Inferior parietal cortex (tissue), 1 donor: ENCODE data around the gene PRRG2.
"Not testable (repeated sequence)": the region's sequence is repeated elsewhere in the genome, so short reads cannot be mapped to it uniquely, and the experiment has no call there.

ENCODE experiments used
- DNase-seq: peaks from one replicate; pipeline ENCODE4 v3.0.0-alpha.2; 2016; ENCODE audit errors: extremely low spot score

Gene PRRG2

DNA sequence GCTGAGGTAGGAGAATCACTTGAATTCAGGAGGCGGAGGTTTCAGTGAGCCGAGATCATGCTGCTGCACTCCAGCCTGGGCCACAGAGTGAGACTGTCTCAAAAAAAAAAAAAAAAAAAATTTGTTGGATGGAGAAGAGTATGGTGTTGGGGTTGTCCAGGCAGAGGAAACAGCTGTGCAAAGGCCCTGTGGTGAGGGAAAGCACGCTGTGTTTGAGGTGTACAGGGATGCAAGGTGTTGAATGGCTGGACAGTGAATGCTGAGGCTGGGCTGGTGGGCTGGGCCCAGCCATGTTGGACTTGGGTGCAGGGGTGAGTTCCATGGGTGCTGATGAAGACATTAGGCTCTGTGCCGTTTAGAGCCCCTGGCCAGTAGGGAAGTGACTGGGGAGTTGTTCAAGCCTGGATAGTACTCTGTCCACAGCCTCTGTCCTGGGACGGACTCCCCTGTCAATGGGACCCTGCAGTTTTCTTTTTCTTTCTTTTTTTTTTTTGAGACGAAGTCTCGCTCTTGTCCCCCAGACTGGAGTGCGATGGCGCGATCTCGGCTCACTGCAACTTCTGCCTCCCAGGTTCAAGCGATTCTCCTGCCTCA, 28.5 kb downstream of the PRRG2 start:
- no peak for DNase-seq

DNA sequence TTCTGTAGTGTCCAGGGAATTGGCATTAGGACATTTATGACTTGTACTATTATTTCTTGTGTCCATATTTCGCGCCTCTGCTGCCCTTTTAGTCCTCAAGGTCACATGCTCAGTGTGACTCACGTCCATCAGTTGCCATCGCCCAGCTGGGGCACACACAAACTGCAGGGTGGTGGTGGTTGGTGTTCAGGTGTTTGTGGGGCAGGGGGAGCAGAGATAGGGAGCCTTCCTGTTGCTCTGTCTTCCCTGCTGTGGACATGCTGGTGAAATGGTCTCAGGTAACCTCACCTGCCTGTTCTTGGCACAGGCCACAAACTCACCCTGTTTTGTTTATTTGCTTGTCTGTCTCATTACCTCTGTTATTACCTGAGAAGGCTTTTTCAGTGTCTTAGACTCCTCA, 32.3 kb downstream of the PRRG2 start:
- no peak for DNase-seq

DNA sequence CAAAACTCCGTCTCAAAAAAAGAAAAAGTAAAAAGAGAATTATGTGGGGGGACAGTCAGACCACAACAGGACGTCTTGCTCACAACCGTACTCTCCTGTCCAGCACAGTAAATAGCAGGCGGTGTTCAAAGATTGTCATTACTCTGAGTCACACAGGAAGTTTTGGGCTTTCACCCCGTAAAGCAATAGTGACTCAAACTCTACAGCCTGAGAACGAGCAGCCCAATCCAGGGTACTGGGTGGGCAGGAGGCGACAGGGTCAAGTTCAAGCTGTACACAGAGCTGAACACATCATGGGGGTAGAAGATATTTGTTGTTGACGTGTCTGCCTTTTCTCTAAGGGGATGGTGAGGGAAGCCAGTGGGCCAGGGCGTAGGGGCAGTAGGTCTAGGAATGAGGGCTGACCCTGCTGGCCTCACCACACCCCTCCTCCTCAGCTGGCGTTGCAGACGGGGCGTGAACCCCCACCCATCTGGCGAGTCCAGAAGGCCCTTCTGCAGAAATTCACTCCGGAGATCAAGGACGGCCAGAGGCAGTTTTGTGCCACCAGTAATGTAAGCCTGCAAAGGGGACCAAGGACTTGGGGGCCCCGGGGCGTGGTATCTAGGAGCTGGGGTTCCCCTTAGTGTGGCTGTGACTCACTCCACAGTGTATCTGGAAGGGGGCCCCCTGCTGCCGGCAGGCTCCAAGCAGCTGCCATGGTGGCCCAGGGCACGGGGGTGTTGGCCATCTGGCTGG, 33.1 kb downstream of the PRRG2 start:
- DNase-seq: no peak

DNA sequence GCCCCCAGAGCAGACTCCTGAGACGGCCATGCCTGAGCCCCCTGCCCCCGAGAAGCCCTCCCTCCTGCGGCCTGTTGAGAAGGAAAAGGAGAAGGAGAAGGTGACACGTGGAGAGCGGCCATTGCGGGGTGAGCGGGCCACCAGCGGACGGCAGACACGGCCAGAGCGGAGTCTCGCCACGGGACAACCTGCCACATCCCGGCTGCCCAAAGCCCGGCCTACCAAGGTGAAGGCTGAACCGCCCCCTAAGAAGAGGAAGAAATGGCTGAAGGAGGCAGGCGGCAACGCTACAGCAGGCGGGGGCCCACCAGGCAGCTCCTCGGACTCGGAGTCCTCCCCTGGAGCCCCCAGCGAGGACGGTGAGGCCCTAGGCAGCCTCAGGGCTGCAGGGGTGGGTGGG, 34.7 kb downstream of the PRRG2 start:
- DNase-seq: no peak

DNA sequence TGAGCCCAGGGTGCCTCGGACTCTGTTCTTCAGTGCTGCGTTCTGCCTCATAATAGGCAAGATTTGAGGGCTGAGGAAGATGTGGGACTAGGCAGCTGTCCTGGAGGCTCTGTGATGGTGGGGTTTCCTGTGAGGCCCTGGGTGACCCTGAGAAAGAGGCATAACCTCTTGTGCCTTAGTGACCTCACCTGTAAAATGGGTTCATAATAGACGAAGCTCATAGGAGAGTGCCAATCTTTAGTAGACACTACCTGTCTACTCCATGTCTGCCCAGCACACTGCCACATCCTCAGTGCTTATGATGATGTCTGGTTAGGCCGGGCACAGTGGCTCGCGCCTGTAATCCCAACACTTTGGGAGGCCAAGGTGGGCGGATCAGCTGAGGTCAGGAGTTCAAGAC, 35.4 kb downstream of the PRRG2 start:
- DNase-seq: no peak

DNA sequence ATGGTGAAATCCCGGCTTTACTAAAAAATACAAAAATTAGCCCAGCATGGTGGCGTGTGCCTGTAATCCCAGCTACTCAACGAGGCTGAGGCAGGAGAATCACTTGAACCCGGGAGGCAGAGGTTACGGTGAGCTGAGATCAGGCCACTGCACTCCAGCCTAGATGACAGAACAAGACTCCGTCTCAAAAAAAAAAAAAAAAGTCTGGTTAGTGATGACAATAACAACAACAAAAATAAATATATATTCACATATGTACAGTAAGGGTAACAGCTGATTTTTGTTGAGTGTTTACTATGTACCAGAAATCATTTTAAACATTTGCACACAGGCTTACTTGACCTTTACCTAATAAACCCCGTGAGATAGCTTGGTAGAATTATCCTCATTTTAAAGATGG, 35.8 kb downstream of the PRRG2 start:
- no peak for DNase-seq

DNA sequence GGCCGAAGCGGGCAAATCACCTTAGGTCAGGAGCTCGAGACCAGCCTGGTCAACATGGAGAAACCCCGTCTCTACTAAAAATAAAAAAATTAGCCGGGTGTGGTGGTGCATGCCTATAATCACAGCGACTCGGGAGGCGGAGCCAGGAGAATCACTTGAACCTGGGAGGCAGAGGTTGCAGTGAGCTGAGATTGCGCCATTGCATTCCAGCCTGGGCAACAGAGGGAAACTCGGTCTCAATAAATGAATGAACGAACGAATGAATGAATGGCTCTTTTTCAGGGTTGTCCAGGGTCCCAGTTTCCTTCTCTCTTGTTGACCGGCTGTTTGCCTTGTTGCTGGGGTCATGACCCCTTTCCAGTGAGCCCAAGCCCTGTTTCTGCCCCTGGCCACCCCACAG, 36.7 kb downstream of the PRRG2 start:
- DNase-seq: not testable (repeated sequence)

DNA sequence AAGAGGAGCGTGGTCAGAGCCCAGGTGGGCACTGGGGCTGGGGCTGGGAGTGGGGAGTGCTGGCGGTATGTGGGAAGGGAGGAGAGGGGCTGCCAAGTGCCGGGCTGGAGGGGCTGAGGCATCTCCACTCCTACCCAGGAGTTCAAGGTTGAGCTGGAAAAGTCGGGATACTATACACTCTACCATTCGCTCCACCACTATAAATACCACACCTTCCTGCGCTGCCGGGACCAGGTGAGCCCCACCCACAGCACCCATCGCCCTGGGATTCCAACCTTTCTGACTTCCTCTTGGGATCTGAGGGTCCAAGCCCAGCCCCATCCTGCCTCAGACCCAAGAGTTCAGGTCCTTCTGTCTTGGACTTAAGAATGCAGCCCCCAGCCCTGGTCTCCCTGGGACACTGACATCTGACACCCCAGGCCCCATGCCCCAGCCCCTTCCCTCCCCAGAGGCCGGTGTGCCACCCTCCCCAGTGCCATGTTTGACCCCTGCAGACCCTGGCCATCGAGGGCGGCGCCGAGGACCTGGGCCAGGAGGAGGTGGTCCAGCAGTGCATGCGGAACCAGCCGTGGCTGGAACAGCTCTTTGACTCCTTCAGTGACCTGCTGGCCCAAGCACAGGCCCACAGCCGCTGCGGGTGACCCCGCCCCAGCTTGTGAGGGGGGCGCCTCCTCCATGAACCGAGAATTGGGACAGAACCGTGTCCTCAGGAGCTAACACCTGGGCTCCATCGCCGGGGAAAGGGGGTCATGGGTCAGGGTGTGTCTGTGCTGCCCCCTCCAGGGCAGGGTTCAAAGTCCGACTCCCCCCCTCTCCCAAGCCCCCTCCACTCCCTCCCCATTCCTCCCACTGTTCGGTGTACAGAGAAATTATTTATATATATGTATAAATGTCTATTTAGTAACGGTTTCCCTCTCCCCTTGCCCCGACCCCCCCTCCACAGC, 44.1 kb downstream of the PRRG2 start:
- no peak for DNase-seq

DNA sequence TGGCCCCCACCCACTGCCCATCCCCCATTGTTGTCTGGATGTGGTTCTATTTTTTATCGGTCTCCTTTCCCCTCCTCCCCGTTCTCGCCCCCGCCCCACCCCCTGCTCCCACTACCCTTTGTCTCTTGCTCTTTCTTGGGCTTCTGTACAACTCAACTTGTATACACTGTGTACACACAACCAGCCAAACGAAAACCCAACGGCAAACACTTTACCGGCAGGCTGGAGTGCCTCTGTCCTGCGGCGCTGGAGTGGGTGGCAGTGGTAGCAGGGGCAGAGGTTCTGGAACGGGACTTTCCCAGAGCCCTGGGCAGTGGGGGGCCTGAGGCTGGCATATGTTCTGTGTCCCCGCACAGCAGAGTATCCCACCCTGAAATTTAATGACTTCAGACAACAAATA, 45.1 kb downstream of the PRRG2 start:
- DNase-seq: no peak

DNA sequence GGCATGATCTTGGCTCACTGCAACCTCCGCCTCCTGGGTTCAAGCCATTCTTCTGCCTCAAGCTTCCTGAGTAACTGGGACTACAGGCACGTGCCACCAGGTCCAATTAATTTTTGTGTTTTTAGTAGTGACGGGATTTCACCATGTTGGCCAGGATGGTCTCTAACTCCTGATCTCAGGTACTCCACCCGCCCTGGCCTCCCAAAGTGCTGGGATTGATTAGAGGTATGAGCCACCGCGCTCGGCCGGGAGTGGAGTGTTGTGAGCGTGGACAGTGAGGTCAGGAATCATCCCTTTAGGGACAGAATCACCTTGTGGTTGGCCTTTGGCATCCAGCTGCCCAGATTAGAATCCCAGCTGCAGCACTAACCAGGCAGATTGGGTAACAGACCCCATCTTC, 48.5 kb downstream of the PRRG2 start:
- no peak for DNase-seq

DNA sequence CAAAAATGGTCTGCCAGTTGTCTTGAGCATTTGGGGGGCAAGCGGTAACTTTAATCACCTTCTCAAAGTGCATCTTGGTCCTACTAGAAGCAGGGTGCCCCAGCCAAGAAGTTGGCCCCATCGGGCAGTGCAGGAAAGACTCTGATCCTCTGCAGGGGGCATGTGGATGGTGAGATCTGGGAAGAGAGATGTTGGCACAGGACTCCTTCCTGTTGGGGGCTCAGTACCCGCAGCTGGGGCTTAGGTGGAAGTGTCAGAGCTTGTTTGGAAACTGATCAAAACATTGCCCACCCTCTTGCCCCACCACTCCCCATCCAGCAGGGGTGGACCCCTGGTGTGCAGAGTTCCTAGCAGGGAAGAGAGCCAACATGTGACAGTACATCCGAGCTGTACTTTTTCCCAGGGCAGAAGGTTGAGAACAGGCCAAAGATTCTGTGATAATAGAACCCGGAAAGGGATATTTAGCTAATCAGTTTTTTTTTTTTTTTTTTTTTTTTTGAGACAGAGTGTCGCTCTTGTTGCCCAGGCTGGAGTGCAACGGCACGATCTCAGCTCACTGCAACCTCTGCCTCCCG, 50.0 kb downstream of the PRRG2 start:
- DNase-seq: no peak

DNA sequence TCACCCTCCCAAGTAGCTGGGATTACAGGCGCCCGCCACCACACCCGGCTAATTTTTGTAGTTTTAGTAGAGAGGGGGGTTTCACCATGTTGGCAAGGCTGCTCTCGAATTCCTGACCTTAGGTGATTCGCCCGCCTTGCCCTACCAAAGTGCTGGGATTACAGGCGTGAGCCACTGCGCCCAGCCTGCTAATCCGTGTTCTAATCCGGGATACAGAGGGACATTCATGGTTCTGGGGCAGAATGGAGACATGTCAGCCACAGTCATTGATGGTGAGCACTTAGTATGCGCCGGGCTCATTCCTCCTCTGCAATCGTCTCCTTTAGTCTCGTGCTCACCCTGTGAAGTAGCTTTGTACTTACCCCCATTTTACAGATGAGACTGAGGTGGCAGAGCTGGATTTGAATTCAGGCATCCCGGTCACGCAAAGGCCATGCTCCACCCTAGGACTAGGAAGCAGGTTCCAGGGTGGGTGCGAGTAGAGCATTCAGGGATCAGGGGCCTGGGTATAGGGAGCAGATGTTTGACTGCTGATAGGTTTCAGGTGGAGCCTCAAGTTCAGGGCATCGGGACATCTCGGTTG, 50.6 kb downstream of the PRRG2 start:
- no peak for DNase-seq

DNA sequence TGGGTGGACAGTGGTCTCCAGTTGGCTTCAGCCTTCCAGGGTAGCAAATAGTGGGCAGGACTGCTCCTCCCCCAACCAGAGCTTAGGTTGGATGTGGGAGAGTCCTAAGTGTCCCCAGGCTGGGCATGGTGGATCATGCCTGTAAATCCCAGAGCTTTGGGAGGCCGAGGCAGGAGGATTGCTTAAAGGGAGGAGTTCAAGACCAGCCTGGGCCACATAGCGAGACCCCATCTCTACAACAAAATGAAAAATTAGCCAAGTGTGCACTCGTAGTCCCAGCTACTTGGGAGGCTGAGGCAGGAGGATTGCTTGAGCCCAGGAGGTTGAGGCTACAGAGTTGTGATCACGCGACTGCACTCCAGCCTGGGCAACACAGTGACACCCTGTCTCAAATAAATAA, 51.5 kb downstream of the PRRG2 start:
- DNase-seq: no peak

DNA sequence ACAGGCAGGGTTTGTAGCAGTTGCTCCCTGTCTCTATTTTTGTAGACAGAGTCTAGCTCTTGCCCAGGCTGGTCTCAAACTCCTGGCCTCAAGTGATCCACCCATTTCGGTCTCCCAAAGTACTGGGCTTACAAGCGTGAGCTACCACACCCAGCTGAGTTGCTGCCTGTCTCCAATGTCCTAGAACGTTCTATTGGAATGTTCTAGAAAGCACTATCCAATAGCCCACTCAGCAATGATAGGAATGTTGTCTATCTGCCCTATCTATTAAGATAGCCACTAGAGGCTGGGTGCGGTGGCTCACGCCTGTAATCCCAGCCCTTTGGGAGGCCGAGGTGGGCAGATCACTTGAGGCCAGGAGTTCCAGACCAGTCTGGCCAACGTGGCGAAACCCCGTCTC, 52.2 kb downstream of the PRRG2 start:
- not testable (repeated sequence) for DNase-seq

DNA sequence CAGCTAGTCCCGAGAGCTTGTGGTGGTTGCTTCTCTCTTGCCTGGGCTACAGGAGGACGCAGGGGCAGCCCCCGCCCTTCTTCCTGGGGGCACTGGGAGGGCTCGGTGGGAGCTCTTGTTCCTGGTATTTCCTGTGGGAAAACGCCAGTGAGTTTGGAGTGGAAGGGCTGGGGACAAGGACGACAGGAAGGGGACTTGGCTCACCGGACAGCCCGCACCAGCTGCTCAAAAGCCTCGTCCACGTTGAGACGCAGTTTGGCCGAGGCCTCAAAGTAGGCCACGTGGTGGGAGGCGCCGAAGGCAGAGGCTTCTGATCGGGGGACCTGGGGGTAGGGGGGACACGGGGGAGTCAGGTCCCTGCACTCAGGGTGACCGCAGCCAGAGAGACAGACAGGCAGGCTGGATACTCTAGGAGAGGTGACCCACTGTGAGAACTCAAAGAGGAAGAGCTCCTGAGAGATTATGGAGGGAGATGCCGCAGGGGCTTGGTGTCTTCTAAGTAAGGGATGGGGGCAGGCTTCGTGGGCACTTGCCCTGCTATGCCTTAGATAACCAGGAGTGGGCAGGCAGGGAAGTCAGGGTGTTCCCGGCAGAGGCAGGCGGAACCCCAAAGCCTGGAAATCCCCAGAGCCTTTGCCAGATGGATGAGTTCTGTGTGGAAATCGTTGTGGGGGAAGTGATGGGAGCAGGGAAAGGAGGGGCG, 54.6 kb downstream of the PRRG2 start:
- DNase-seq: no peak

DNA sequence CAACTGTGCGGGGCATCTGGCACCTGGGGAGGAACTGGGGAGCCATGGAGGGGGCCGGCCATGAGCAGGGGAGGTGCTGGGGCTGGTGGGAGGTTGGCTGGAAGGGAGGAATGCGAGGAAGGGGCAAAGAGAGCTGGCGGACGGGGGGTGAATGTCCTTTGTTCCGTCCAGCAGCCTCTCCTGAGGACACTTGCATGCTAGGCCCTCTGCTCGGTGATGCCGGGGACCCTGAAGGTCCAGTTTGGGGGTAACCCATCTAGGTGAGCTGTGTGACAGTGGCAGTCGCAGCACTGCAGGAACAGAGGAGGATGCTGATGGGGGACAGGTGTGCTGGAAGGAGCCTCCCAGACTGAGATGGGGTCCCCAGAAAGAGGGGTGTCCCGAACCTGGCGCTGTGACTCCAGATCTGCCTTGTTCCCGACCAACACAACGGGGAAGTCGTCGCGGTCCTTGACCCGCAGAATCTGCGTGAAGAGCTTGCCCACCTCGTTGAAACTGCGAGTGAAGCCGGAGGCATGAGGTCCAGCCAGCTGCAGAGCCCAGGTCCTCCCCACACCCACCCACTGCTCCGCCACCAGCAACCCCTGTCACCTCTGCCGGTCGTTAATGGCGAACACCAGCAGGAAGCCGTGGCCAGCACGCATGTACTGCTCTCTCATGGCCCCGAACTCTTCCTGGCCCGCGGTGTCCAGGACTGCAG, 55.3 kb downstream of the PRRG2 start:
- DNase-seq: no peak

DNA sequence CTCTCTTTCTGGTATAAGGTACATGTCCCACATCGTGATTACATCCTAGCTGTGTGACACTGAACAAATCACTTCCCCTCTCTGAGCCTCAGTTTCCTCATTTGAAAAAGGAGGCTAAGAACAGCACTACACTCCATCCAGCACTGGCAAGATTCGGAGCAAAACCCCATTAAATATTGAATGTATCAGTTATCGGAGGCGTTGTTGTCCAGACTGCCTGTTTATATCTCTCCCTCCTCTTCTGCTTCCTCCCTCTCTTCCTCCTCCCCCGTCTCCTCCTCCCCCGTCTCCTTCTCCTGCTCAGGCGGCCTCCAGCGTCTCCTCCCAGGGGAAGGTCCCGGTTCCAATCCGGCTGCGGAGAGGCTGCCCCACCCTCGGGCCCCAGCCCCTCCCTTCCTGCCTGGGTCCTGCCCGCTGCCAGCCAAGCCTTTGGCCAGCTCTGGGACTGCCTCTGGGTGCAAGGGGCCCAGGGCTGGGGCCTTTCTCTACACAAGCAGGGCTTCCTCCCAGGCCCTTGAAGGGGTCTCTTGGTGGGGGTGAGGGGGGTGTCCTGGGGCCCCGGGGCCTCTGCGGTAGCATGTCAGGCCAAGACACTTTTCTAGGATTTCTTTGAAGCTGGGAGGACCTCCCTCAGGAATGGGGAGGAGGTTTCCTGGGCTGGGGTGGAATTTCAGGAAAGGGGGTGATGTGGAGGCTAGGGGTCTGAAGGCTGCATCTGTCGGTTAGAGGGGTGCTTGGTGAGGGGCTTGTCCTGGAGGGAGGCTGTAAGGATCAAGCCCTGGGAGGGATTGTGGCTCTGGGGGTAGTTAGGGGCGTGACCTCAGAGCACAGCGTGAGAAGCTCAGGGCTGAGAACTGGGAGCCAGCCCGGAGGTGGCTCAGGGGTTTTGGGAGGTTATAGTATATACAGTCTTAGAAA, 57.0 kb downstream of the PRRG2 start:
- no peak for DNase-seq

DNA sequence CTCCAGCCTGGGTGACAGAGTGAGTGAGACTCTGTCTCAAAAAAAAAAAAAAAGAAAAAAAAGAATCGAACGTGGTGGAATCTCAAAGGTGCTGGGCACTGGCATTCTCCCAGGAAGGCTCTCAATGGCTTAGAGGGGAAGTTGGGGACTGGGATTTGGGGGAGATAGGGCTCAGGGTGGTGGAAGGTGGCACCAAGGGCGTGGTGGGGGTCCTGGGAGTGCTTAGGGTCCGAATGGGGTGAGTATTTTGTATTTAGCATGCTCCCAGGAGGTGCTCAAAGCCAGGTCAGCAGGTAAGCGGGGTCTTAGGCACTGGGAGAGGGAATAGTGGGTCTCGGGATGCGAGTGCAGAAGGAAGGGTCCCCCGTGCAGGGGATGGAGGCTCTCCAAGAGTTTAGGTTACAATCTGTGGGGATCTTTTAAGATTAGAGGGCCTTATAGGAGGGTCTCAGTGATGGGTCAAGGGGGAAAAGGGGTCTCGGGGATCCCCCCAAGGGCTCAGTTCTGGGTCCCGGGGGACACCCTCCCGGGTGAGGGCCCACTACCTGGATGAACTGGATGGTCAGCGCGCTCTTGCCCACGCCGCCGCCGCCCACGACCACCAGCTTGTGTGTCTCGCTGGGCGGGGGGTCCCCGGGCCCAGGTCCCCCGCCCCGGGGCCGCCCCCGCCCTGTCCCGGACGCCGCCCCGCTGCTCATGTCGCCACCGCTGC, 58.4 kb downstream of the PRRG2 start:
- no peak for DNase-seq
